HEK293 (cell line): Measurements from ENCODE around the gene LIPE.

ENCODE experiments used
- SALL2 ChIP-seq: fragments of 450-650 bp; formaldehyde crosslinking; IDR thresholded peaks from 2 replicates; pipeline ENCODE4 v1.5.0; 2017; ENCODE audit warnings: missing biosample characterization, mild to moderate bottlenecking, missing genetic modification characterization, borderline replicate concordance
- ZBTB20 ChIP-seq: fragments of 450-650 bp; formaldehyde crosslinking; IDR thresholded peaks from 2 replicates; pipeline ENCODE4 v1.5.1; 2016; ENCODE audit warnings: missing biosample characterization, missing genetic modification characterization
- ZNF202 ChIP-seq: fragments of 450-650 bp; formaldehyde crosslinking; IDR thresholded peaks from 2 replicates; pipeline ENCODE4 v1.5.1; 2016; ENCODE audit warnings: missing biosample characterization, missing genetic modification characterization, borderline replicate concordance
- ZNF521 ChIP-seq: fragments of 450-650 bp; formaldehyde crosslinking; IDR thresholded peaks from 2 replicates; pipeline ENCODE4 v1.5.1; 2017; ENCODE audit warnings: missing biosample characterization, mild to moderate bottlenecking, missing genetic modification characterization
- TF ChIP-seq, protein P1 (sequence below): fragments of 450-650 bp; formaldehyde crosslinking; IDR thresholded peaks from 2 replicates; pipeline ENCODE4 v1.5.1; 2016; ENCODE audit warnings: missing biosample characterization, missing genetic modification characterization
- TF ChIP-seq, protein P2 (sequence below): sonication (generic); formaldehyde crosslinking; IDR thresholded peaks from 2 replicates; pipeline ENCODE4 v1.8.1; 2022; ENCODE audit warnings: mild to moderate bottlenecking, moderate library complexity, missing genetic modification reagents
- TF ChIP-seq, protein P3 (sequence below): fragments of 450-650 bp; formaldehyde crosslinking; IDR thresholded peaks from 2 replicates; pipeline ENCODE4 v1.5.1; 2016; ENCODE audit warnings: missing biosample characterization, missing genetic modification characterization, borderline replicate concordance

DNA sequence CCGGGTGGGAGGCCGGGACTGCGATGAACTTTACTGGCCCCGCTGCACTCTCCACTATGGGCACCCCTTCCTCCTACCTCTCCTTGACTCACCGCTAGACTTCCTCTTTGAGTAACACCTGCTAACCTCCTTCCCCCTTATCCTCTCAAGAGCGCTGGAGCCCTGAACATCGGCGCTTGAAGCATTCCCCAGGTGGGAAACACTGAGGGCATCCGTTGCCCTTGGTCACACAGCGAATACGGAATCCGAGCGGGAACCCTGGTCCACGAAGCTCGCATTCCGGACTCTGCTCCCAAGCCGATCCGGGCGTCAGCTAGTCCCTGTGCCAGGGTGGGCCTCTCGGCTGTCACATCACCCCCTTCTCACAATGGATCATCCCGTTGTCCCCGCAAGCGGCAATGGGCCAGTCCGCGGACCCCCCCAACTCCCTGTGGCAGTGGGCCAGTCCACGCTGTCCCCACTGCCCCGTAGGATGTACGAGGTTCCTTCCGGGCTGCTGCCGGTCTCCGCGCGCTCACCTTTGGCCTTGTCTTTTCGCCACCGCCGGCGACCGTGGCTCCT, 4.2 kb downstream of the LIPE start:
- TF ChIP-seq, protein P1, sequence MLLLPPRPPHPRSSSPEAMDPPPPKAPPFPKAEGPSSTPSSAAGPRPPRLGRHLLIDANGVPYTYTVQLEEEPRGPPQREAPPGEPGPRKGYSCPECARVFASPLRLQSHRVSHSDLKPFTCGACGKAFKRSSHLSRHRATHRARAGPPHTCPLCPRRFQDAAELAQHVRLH, result no peak
- TF ChIP-seq SALL2 (tag by site-specific recombination) (no peak), ZBTB20 (tag by site-specific recombination) (no peak), ZNF202 (no peak), ZNF521 (tag by site-specific recombination) (no peak)
- TF ChIP-seq, protein P2, sequence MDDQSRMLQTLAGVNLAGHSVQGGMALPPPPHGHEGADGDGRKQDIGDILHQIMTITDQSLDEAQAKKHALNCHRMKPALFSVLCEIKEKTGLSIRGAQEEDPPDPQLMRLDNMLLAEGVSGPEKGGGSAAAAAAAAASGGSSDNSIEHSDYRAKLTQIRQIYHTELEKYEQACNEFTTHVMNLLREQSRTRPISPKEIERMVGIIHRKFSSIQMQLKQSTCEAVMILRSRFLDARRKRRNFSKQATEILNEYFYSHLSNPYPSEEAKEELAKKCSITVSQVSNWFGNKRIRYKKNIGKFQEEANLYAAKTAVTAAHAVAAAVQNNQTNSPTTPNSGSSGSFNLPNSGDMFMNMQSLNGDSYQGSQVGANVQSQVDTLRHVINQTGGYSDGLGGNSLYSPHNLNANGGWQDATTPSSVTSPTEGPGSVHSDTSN (CRISPR knock-in tag), result no peak
- TF ChIP-seq, protein P3, sequence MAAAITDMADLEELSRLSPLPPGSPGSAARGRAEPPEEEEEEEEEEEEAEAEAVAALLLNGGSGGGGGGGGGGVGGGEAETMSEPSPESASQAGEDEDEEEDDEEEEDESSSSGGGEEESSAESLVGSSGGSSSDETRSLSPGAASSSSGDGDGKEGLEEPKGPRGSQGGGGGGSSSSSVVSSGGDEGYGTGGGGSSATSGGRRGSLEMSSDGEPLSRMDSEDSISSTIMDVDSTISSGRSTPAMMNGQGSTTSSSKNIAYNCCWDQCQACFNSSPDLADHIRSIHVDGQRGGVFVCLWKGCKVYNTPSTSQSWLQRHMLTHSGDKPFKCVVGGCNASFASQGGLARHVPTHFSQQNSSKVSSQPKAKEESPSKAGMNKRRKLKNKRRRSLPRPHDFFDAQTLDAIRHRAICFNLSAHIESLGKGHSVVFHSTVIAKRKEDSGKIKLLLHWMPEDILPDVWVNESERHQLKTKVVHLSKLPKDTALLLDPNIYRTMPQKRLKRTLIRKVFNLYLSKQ, result no peak
